Measurements from ENCODE around the gene HMGCLL1.
A peak's percentile ranks its signal among the peaks of the same experiment; 100 is the strongest.

The HMGCLL1 gene

DNA sequence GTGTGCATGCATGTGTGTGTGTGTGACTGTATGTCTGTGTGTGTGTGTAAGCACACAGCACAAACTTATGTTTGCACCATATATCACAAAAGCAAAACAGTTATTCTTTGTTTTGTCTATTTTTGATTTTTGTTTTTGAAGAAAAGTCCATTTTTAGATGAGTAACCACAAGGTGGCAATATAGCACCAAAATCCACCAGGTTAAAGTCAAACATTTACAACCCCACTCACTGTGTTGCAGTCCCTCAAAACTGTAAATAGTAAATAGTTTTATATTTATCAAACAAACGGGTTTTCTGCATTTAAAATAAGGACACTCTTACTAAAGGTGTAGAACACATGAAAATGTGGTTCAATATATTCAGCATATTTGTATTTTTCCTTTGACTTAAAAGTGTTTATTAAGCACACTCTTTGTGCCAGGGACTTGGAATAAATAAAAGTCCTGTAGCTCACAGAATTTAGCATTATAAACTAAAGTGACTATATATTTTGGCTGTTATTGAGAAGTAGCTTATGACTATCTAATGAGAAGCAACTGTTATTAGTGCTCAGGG is 133.3 kb downstream of the HMGCLL1 start:
- POLR2A ChIA-PET: no interaction called here
- CTCF ChIA-PET: interaction anchor here (0.7 to 1.5 kb wide), 8 partner anchors 9 to 1818 kb away, joined by 3 to 6 read pairs (median 4); no protein-coding TSS in a partner anchor
- peak; percentile 4 for DNase-seq (ENCODE audit: extremely low spot score)
- TF ChIP-seq CTCF (IDR thresholded peaks at IDR 0.05; ENCODE audit: control extremely low read depth, extremely low read depth, low read depth, missing control alignments): peak; percentile 54

DNA sequence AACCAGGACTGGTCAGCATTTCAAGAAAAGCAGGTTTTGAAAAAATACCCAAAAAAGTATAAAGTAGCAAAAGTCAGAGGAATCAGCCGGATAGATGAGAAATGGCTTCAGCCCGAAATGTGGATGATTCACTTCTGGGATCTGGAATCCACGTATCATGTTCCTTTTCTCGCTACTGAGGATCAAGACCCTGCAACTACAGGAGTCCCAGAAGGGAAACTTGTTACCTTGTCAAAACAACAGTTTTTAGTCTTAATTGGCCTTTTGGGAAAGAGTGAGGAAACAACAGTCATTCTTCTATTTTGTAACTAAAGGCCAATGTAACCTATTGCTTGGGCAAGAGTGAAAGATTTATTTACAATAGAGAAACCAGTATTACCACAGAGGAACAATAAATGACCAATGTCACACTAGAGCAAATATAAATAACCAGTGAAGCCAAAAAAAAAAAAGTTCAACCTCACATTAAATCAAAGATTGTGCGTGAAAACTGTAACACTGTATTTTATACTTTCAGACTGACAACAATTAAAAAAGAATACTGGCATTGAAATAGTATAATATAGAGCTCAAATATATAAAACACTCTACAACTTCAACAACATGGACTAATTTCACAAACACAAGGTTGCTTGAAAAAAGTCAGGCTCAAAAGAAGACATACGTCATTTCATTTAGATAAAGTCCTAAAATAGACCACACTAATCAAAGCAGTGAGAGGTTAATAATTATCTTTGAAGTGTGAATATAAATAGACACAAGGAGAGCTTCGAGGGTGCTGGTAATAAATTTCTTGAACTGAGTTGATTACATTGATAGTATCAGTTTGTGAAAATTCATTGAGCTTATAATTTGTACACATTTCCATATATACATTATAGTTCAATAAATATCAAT is 135.5 kb downstream of the HMGCLL1 start:
- CTCF ChIA-PET: interaction anchor here (1.1 to 1.7 kb wide), 2 partner anchors 12 to 115 kb away, joined by 3 read pairs; no protein-coding TSS in a partner anchor
- TF ChIP-seq CTCF (IDR thresholded peaks at IDR 0.05; ENCODE audit: control extremely low read depth, extremely low read depth, low read depth, missing control alignments): no peak
- DNase-seq (ENCODE audit: extremely low spot score): no peak
- POLR2A ChIA-PET: no interaction called here

DNA sequence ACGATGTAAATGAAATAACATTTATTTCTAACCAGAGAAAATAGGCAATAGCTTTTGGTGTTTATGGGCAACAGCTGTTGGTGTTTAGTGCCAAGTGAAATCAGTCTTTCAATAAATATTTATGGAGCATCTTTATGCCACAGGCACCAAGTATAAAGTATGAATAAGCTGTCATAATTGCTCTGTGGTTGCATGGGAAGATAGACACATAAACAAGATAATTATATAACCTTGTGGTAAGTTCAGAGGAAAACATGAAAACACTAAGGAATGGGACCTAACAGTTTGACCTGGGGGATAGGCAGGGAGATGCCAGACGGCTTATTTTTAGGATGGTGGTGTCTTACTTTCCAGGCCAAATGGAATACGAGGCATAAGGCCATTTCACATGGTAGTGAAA is 140.8 kb downstream of the HMGCLL1 start:
- POLR2A ChIA-PET: no interaction called here
- CTCF ChIA-PET: interaction anchor here (0.9 kb wide), 1 partner anchor 15 kb away, joined by 5 read pairs; no protein-coding TSS in a partner anchor
- no peak for DNase-seq (ENCODE audit: extremely low spot score)
- no peak for TF ChIP-seq CTCF (IDR thresholded peaks at IDR 0.05; ENCODE audit: control extremely low read depth, extremely low read depth, low read depth, missing control alignments)

DNA sequence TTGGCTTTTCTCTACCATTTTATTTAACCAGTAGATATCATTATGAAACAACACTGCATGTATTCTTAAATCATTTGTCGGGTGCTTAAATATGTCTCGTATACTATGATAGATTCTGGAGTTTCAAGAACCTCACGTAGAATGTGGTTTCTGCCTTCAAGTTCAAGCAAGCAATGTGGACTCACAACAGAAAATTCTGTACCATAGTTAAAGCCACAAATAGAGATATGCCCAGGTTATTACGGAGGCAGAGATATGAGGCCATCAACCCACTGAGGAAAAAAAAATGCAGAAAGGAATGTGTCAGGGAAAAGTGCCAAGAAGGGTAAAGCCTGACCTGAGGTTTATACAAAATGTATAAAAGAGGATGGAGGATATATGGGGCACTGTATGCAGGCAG is 141.9 kb downstream of the HMGCLL1 start:
- TF ChIP-seq CTCF (IDR thresholded peaks at IDR 0.05; ENCODE audit: control extremely low read depth, extremely low read depth, low read depth, missing control alignments): no peak
- ChIA-PET CTCF (no interaction called here), POLR2A (no interaction called here)
- DNase-seq (ENCODE audit: extremely low spot score): no peak

DNA sequence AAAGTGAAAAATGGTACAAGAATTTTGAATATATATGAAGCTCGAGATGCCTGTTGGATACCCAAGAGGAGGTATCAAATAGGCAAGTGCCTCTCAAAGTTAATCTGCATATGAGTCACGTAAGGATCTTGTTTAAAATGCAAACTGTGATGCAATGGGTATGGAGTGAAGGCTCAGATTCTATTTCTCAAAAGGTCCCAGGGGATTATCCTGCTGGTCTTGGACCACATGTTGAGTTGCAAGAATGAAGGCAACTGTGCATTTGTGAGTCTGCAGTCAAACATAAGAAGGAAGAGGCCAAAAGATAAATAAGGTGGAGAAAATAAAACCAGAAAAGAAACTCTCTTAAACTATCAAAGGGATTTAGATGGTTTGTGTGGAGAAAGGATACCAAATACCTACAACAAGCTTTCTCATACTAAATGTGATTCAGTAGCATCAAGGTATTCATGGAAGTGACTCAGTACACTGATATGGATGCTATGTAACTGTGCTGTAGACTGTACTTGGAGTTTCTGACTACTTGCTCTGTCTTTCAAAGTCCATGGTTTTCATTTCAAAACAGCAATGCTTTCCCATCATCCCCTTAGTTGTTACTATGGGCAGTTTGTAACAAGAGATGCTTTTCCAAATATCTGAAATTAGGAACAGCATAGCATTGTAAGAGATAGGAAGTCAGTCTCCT is 145.4 kb downstream of the HMGCLL1 start:
- ChIA-PET POLR2A (no interaction called here), CTCF (no interaction called here)
- TF ChIP-seq CTCF (IDR thresholded peaks at IDR 0.05; ENCODE audit: control extremely low read depth, extremely low read depth, low read depth, missing control alignments): no peak
- no peak for DNase-seq (ENCODE audit: extremely low spot score)

DNA sequence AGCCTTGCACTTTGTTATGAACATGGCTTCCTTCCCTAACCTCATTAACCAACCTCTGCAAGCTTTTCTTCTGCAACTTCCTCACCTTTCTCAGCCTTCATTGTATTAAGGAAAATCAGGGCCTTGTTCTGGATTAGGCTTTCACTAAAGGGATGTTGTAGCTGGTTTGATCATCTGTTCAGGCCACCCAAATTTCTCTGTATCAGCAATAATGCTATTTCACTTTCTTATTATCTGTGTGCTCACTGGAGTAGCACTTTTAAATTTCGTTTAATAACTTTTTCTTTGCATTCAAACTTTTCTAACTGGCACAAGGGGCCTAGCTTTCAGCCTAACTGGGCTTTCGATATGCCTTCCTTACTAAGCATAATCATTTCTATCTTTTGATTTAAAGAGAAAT is 155.1 kb downstream of the HMGCLL1 start:
- POLR2A ChIA-PET: no interaction called here
- no peak for DNase-seq (ENCODE audit: extremely low spot score)
- TF ChIP-seq CTCF (IDR thresholded peaks at IDR 0.05; ENCODE audit: control extremely low read depth, extremely low read depth, low read depth, missing control alignments): no peak
- CTCF ChIA-PET: interaction anchor here (1.1 to 2.1 kb wide), 5 partner anchors 9 to 19 kb away, joined by 3 to 7 read pairs (median 4); no protein-coding TSS in a partner anchor

All from GM10248 (cell line).